Fibroblast of villous mesenchyme (primary cell): ENCODE results near the gene CRNKL1. TPM values are rescaled to one million over a fixed set of nuclear protein-coding genes. Genes with fewer than 3 reads are reported as not detected.

Experiments
- DNase-seq: peaks from one replicate; pipeline ENCODE4 v3.0.0-alpha.2; 2010; ENCODE audit warnings: low read depth
- H3K4me3 ChIP-seq: 2 replicates; pipeline ENCODE4 v1.5.1; 2011; ENCODE audit warnings: low read depth, mild to moderate bottlenecking, low read length
- total RNA-seq: library from RNA; depleted of rRNA; stranded (reverse); fragments of >200 nt; gene quantifications from 2 replicates; pipeline ENCODE4 v1.2.3, GENCODE V29; 2012
- TF ChIP-seq, protein P1 (sequence below): IDR thresholded peaks from 2 replicates; pipeline ENCODE4 v1.5.1; 2012; ENCODE audit warnings: low read depth, mild to moderate bottlenecking, low read length; ENCODE audit not compliant: insufficient read depth

CRNKL1 gene
- total RNA-seq, 1 donor, result 31.1 TPM

DNA sequence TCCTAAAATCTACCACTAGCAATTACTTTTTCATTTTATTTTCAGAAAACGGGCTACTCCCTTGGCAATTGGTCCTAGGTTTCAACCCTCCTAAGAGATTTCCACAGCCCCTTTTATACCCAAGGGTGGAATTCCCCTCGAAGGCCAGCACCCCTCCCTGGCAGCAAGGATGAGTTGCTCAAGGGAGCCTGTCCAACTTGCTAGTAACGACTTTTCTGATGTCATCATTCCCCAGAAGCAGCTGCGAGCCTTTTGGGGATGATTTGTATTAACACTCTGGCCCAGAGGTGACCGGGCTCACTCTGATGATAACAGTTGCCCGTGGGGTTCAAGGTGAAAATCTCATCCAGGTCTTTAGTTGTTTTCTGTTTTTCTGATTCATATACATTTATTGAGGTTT lies 65.8 kb downstream of the CRNKL1 start:
- DNase-seq, result peak; percentile 76

More for the DNA sequence above, 65.8 kb downstream of the CRNKL1 start:
- no peak overlapping the region for H3K4me3 ChIP-seq
- TF ChIP-seq, protein P1, sequence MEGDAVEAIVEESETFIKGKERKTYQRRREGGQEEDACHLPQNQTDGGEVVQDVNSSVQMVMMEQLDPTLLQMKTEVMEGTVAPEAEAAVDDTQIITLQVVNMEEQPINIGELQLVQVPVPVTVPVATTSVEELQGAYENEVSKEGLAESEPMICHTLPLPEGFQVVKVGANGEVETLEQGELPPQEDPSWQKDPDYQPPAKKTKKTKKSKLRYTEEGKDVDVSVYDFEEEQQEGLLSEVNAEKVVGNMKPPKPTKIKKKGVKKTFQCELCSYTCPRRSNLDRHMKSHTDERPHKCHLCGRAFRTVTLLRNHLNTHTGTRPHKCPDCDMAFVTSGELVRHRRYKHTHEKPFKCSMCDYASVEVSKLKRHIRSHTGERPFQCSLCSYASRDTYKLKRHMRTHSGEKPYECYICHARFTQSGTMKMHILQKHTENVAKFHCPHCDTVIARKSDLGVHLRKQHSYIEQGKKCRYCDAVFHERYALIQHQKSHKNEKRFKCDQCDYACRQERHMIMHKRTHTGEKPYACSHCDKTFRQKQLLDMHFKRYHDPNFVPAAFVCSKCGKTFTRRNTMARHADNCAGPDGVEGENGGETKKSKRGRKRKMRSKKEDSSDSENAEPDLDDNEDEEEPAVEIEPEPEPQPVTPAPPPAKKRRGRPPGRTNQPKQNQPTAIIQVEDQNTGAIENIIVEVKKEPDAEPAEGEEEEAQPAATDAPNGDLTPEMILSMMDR, result no peak

Other genes with a start within 250 kb of the CRNKL1 start
- gene NAA20, start 35.1 kb downstream of the CRNKL1 start, total RNA-seq, result 29.3 and 41.5 TPM in 2 replicates
- 0.43 TPM in 1 of 2 replicates, not detected in the other for gene CFAP61, start 66 bp upstream of the CRNKL1 start, total RNA-seq